GM18499 (cell line): Measurements from ENCODE around the gene CNOT4.
A peak's percentile ranks its signal among the peaks of the same experiment; 100 is the strongest.
"Not testable (repeated sequence)": the region's sequence is repeated elsewhere in the genome, so short reads cannot be mapped to it uniquely, and the experiment has no call there.

Experiments used
- ATAC-seq: cut with Tn5 transposase; IDR thresholded peaks from one replicate; pipeline ENCODE4 v1.9.1; 2021; ENCODE audit warnings: moderate number of reproducible peaks; ENCODE audit not compliant: insufficient read depth, unreplicated experiment

Gene CNOT4

GRCh38 chr7:135514856-135515255 is 5.0 kb upstream of the CNOT4 start:
- ATAC-seq: no peak

GRCh38 chr7:135512135-135512887 is 2.4 kb upstream of the CNOT4 start:
- peak; percentile 45 for ATAC-seq

- ATAC-seq: no peak
Observed at GRCh38 chr7:135510592-135511183, 786 bp upstream of the CNOT4 start.

- ATAC-seq: no peak
Observed at GRCh38 chr7:135509589-135509838, 388 bp downstream of the CNOT4 start.

GRCh38 chr7:135508883-135509588 is 866 bp downstream of the CNOT4 start:
- no peak for ATAC-seq

GRCh38 chr7:135501402-135501801 is 8.5 kb downstream of the CNOT4 start:
- ATAC-seq: no peak

GRCh38 chr7:135499818-135500217 is 10.1 kb downstream of the CNOT4 start:
- ATAC-seq: no peak

GRCh38 chr7:135497161-135497560 is 12.7 kb downstream of the CNOT4 start:
- not testable (repeated sequence) for ATAC-seq

- no peak for ATAC-seq
Observed at GRCh38 chr7:135493362-135493761, 16.5 kb downstream of the CNOT4 start.

- ATAC-seq: no peak
Observed at GRCh38 chr7:135492151-135492550, 17.8 kb downstream of the CNOT4 start.

GRCh38 chr7:135490783-135491182 is 19.1 kb downstream of the CNOT4 start:
- ATAC-seq: no peak

- ATAC-seq: no peak
Observed at GRCh38 chr7:135489791-135490190, 20.1 kb downstream of the CNOT4 start.

GRCh38 chr7:135486261-135486920 is 23.5 kb downstream of the CNOT4 start:
- no peak for ATAC-seq

GRCh38 chr7:135481598-135481979 is 28.3 kb downstream of the CNOT4 start:
- no peak for ATAC-seq

- no peak for ATAC-seq
Observed at GRCh38 chr7:135480966-135481597, 28.8 kb downstream of the CNOT4 start.

- ATAC-seq: no peak
Observed at GRCh38 chr7:135475521-135475920, 34.4 kb downstream of the CNOT4 start.

GRCh38 chr7:135469705-135470104 is 40.2 kb downstream of the CNOT4 start:
- not testable (repeated sequence) for ATAC-seq

GRCh38 chr7:135467207-135467711 is 42.6 kb downstream of the CNOT4 start:
- no peak for ATAC-seq

- ATAC-seq: no peak
Observed at GRCh38 chr7:135466442-135467206, 43.3 kb downstream of the CNOT4 start.

- no peak for ATAC-seq
Observed at GRCh38 chr7:135463908-135464307, 46.0 kb downstream of the CNOT4 start.
